Measurements from ENCODE around the gene R3HDM2.

R3HDM2 gene

GRCh38 chr12:57241402-57242310 lies 189.2 kb downstream of the R3HDM2 start:
- peaks cover 72 to 91% of the 10 kb centered on the region in 2 donors for H3K27me3 Mint-ChIP-seq

GRCh38 chr12:57240926-57241401 lies 189.9 kb downstream of the R3HDM2 start:
- ATAC-seq (replicated peaks) (no peak), DNase-seq (no peak)
- H3K4me1 Mint-ChIP-seq (ENCODE audit: low read depth in 2 of 2), result peaks cover 55 to 70% of the 10 kb centered on the region in 2 donors
- peaks cover 78 to 94% of the 10 kb centered on the region in 2 donors for H3K27me3 Mint-ChIP-seq
- H3K36me3 Mint-ChIP-seq (ENCODE audit: insufficient read depth), result peaks cover 29% of the 10 kb centered on the region
- no peaks in the 10 kb centered on the region for H3K9me3 Mint-ChIP-seq
- H3K4me3 Mint-ChIP-seq, result peak overlapping the region; percentile 82 to 91
- peak overlapping the region; percentile 18 to 55 for H3K27ac Mint-ChIP-seq

More at GRCh38 chr12:57241402-57242310, 189.2 kb downstream of the R3HDM2 start:
- Mint-ChIP-seq H3K4me1 (ENCODE audit: low read depth in 2 of 2) (peaks cover 52 to 63% of the 10 kb centered on the region in 2 donors), H3K9me3 (no peaks in the 10 kb centered on the region), H3K4me3 (peak overlapping the region; percentile 82 to 91), H3K36me3 (ENCODE audit: insufficient read depth) (peaks cover 25% of the 10 kb centered on the region), H3K27ac (peak overlapping the region in 1 of 2 donors; percentile 52)
- no peak for DNase-seq
- no peak for ATAC-seq (replicated peaks)

DNA sequence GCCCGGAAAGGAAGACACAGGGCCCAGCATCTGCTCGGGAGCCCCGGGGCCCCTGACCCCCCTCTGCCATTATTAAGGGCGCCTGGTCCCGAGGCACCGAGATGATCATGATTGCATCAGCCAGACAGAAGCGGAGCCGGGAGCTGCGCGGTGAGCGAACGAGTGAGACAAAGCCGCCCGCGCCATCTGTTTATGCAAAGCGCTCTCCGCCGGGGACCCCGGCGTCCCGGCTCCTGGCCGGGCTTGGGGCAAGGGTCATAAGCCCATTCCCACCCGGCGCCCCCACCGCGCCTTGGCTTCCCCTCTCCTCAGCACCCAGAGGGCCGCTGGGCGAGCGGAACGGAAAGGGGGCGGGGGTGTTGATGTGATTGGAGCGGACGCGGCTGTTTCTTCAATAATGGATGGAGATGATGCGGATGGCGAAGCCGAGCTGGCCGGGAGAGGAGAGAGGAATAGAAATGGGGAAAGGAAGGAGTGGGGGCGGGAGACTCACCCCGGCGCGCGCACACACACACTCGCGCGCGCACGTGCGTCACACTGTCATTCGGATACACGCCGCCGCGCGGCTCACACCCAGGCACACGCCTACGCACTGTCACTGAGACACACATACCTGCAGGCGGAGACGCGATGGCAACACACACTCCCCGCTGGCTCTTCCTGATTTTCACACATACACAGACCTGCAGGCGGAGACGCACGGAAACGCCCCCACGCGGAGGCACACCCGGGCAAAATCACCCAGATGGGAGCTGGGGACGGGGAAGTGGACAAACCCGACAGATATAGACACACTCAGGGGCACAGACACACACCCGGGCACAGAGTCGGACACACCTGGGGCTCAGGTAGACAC lies 190.5 kb downstream of the R3HDM2 start:
- ATAC-seq (replicated peaks), result peak; percentile 63
- H3K9me3 Mint-ChIP-seq, result no peaks in the 10 kb centered on the region

DNA sequence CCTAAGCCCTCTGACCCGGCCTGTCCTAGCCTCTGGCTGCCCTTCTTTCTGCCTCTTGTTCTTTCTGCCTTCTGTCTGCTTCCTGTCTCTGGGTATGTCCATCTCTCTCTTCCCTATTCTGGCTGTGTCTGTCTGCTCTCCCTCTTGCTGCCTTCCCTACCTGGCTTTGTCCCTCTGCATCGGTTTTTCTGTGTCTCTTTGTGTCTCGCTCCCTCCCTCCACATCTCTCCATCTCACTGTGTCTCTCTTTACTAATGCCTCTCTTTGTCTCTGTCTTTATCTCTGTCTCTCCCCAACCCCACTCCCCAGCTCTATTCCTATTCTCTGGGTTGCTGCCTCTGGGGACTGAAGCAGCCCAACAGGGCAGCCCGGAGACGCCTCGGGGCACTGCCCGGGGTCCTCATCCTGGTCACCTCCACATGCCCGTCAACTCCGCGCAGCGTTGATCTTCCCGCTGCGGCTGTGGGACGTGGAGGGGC lies 191.2 kb downstream of the R3HDM2 start:
- Mint-ChIP-seq H3K4me1 (ENCODE audit: low read depth in 2 of 2) (peaks cover 57 to 70% of the 10 kb centered on the region in 2 donors), H3K9me3 (no peaks in the 10 kb centered on the region), H3K4me3 (peak overlapping the region; percentile 82 to 91), H3K27me3 (peaks cover 80 to 96% of the 10 kb centered on the region in 2 donors), H3K27ac (peak overlapping the region in 1 of 2 donors; percentile 55), H3K36me3 (ENCODE audit: insufficient read depth) (peaks cover 29% of the 10 kb centered on the region)
- DNase-seq, result no peak
- ATAC-seq (replicated peaks), result peak; percentile 0

More for the DNA sequence above, 190.5 kb downstream of the R3HDM2 start:
- H3K36me3 Mint-ChIP-seq (ENCODE audit: insufficient read depth), result peaks cover 29% of the 10 kb centered on the region
- peak overlapping the region; percentile 82 to 91 for H3K4me3 Mint-ChIP-seq
- DNase-seq, result peak in 2 of 3 experiments; percentile 53 to 54
- H3K27ac Mint-ChIP-seq, result peak overlapping the region; percentile 18 to 55
- peaks cover 80 to 100% of the 10 kb centered on the region in 2 donors for H3K27me3 Mint-ChIP-seq
- peaks cover 57 to 70% of the 10 kb centered on the region in 2 donors for H3K4me1 Mint-ChIP-seq (ENCODE audit: low read depth in 2 of 2)

DNA sequence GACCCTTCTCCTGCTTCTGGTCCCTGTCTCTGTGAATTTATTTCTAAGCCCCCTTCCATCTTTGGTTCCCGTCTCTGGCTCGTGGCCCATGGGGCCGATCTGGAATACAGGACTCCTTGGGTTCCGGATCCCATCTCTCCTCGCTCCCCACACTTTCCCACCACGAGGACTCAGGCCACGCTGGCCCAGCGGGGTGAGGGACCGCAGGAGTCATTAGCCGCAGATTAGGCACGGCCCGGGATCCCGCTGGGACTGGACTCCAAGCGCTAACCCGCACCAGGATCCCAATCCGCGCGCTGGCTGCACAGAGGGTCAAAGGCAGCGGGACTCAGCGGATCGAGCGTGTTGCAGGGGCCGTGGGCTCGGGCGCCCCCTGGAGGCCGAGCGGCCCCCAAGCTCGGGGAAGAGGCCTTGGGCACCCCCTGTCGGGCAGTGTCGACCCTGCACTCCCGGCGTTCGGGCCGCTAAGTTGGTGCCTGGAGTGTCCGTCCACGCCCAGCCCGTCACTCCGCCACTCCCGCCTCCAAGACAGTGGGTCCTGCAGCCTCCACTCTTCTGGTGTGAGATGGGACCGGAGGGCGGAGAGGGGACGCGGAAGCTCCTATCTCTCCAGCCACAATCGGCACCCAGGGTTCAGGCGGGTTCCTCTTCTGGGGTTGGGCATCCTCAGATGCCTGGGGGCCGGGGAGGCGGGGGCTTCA lies 191.8 kb downstream of the R3HDM2 start:
- no peaks in the 10 kb centered on the region for H3K9me3 Mint-ChIP-seq
- DNase-seq (peak; percentile 87 to 88 (median 88)), ATAC-seq (replicated peaks) (peak; percentile 67)
- peak overlapping the region; percentile 82 to 91 for H3K4me3 Mint-ChIP-seq
- peak overlapping the region; percentile 32 to 55 for H3K27ac Mint-ChIP-seq
- H3K27me3 Mint-ChIP-seq, result peaks cover 75 to 90% of the 10 kb centered on the region in 2 donors
- peaks cover 60 to 67% of the 10 kb centered on the region in 2 donors for H3K4me1 Mint-ChIP-seq (ENCODE audit: low read depth in 2 of 2)
- H3K36me3 Mint-ChIP-seq (ENCODE audit: insufficient read depth), result peaks cover 29% of the 10 kb centered on the region

DNA sequence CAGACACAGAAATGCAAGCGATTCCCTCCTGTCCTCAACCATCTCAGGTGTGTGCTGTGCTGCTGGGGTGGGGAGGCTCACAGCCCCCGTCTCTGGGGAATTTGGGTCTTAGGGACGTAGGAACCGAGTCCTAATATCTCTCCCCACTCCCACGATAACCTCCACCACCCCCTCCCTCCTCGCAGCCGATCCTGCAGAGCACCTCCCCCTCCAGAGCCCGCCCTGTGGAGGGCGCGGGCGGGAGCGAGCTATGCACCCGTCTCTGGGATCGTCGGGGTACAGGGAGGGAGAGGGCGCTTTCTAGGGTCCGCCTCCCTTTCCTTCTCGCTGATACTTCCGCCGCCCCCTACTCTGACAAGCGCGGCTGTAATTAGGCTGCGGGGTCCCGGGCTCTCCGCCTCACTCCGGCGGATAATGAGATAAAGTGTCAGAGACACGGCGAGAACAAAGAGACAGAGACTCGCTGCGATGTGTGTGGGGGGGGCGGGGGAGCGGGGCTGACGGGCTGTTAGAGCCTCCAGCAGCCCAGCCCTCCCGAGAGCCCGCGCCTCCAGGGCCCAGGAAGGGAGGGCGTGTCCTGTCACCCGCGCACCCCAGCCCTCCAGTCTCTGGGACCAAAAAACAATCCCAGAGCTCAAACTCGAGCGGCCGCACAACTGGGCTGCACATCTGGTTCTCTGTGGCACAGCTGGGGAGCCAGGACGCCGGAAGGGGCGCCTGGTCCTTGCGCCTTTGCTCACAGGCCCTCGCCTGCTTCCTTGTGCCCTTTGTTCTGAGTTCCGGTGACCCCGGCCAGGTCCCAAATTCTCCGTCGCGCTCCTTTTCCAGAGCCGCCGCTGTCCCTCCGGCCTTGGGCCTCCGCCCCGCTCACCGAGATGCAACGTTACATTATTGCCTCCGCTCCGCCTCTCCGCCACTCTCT lies 192.7 kb downstream of the R3HDM2 start:
- peaks cover 26% of the 10 kb centered on the region for H3K36me3 Mint-ChIP-seq (ENCODE audit: insufficient read depth)
- H3K4me1 Mint-ChIP-seq (ENCODE audit: low read depth in 2 of 2), result peaks cover 57 to 61% of the 10 kb centered on the region in 2 donors
- no peak for ATAC-seq (replicated peaks)
- H3K27me3 Mint-ChIP-seq, result peaks cover 69 to 82% of the 10 kb centered on the region in 2 donors
- H3K27ac Mint-ChIP-seq, result peak overlapping the region in 1 of 2 donors; percentile 32
- peak overlapping the region; percentile 82 to 91 for H3K4me3 Mint-ChIP-seq
- DNase-seq, result no peak
- H3K9me3 Mint-ChIP-seq, result no peaks in the 10 kb centered on the region

GRCh38 chr12:57237596-57237931 lies 193.3 kb downstream of the R3HDM2 start:
- Mint-ChIP-seq H3K36me3 (ENCODE audit: insufficient read depth) (peaks cover 29% of the 10 kb centered on the region), H3K27me3 (peaks cover 65 to 76% of the 10 kb centered on the region in 2 donors), H3K27ac (no peak overlapping the region), H3K4me1 (ENCODE audit: low read depth in 2 of 2) (peaks cover 55 to 58% of the 10 kb centered on the region in 2 donors), H3K9me3 (no peaks in the 10 kb centered on the region), H3K4me3 (peak overlapping the region; percentile 61 to 82)
- ATAC-seq (replicated peaks), result no peak
- DNase-seq, result no peak

DNA sequence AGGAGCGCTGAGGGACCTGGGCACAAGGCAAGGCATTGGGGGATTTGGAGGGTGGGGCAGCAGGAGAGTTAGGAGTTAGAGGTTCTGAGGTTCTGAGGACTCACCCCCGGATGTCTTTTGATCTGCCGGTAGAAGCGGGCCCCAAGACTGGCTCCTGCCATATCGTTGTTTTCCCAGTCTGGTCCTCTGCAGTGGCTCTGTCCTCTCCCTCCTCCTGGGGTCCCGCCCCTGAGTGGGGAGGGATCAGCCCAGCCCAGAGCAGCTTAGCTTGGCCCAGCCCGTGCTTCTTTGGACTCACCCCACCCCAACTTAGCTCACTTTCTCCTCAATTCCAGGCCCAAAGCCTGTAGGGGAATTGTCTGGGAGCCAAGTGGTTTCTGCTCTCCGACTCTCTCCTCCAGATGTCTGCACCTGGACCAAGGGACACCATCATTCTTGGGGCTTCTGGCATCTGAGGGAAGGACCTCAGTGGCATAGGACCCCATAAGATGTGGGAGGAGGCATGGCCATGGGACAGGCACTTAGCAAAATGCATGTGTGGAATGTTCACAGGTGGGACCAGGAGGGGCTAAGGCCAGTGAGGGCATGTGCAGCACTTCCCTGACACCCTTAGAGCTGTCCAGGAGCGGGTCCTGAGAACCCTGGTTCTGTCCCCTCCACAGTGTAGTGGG lies 193.8 kb downstream of the R3HDM2 start:
- Mint-ChIP-seq H3K27me3 (peaks cover 60 to 71% of the 10 kb centered on the region in 2 donors), H3K36me3 (ENCODE audit: insufficient read depth) (peaks cover 29% of the 10 kb centered on the region), H3K4me1 (ENCODE audit: low read depth in 2 of 2) (peaks cover 52 to 55% of the 10 kb centered on the region in 2 donors), H3K9me3 (no peaks in the 10 kb centered on the region), H3K4me3 (peak overlapping the region; percentile 61 to 82), H3K27ac (peak overlapping the region in 1 of 2 donors; percentile 26)
- DNase-seq (no peak), ATAC-seq (replicated peaks) (no peak)

- no peak for DNase-seq
- Mint-ChIP-seq H3K27me3 (peaks cover 53 to 64% of the 10 kb centered on the region in 2 donors), H3K4me3 (no peak overlapping the region), H3K9me3 (no peaks in the 10 kb centered on the region), H3K36me3 (ENCODE audit: insufficient read depth) (peaks cover 29% of the 10 kb centered on the region), H3K4me1 (ENCODE audit: low read depth in 2 of 2) (peaks cover 45 to 49% of the 10 kb centered on the region in 2 donors), H3K27ac (peak overlapping the region in 1 of 2 donors; percentile 26)
- ATAC-seq (replicated peaks), result no peak
Observed at GRCh38 chr12:57236201-57236924, 194.5 kb downstream of the R3HDM2 start.

GRCh38 chr12:57235728-57236131 lies 195.1 kb downstream of the R3HDM2 start:
- peaks cover 24% of the 10 kb centered on the region for H3K36me3 Mint-ChIP-seq (ENCODE audit: insufficient read depth)
- DNase-seq (no peak), ATAC-seq (replicated peaks) (no peak)
- peaks cover 46 to 58% of the 10 kb centered on the region in 2 donors for H3K27me3 Mint-ChIP-seq
- peak overlapping the region in 1 of 2 donors; percentile 31 for H3K4me3 Mint-ChIP-seq
- H3K4me1 Mint-ChIP-seq (ENCODE audit: low read depth in 2 of 2), result peaks cover 40 to 45% of the 10 kb centered on the region in 2 donors
- H3K27ac Mint-ChIP-seq, result no peak overlapping the region
- H3K9me3 Mint-ChIP-seq, result no peaks in the 10 kb centered on the region
